LNCAP (cell line): ENCODE measurements around the gene NRF1.

Source experiments
- TF ChIP-seq, protein P1 (sequence below): fragments of 450-650 bp; IDR thresholded peaks from 2 replicates; pipeline ENCODE4 v1.5.1; 2017; ENCODE audit warnings: mild to moderate bottlenecking

NRF1 gene

DNA sequence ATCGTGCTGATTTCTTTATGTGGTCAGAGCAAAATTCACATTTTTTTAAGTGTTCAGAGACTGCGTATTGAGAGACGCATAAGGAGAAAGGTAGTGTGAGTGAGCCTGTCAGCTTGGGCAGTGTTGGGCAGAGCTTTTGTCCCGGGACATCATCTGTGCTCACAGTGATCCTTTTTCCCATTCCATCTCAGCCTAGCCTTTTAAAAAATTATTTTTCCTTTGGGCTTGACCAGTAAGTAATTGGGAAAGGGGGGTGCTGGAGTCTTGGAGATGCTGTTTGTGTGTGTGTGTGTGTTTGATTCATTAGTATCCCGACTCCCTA lies 1.5 kb downstream of the NRF1 start:
- TF ChIP-seq, protein P1, sequence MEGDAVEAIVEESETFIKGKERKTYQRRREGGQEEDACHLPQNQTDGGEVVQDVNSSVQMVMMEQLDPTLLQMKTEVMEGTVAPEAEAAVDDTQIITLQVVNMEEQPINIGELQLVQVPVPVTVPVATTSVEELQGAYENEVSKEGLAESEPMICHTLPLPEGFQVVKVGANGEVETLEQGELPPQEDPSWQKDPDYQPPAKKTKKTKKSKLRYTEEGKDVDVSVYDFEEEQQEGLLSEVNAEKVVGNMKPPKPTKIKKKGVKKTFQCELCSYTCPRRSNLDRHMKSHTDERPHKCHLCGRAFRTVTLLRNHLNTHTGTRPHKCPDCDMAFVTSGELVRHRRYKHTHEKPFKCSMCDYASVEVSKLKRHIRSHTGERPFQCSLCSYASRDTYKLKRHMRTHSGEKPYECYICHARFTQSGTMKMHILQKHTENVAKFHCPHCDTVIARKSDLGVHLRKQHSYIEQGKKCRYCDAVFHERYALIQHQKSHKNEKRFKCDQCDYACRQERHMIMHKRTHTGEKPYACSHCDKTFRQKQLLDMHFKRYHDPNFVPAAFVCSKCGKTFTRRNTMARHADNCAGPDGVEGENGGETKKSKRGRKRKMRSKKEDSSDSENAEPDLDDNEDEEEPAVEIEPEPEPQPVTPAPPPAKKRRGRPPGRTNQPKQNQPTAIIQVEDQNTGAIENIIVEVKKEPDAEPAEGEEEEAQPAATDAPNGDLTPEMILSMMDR, result no peak

DNA sequence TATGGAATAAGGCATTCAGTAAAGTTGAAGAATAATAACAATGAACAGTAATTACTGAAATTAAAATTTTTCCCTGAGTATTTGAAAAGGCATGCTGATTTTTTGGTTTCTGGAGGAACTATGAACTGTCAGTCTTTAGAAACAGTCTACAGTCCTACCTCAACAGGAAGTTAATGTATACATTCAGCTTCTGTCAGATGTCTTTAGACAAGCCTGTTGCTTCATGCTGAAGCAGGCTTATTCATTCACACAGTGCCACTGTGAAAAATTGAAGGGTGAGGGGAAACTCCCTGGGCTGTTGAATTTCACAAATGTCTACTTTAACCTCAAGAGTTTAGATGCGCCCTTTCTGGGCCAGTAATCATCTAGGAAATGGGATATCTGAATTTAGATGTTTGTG lies 3.5 kb downstream of the NRF1 start:
- TF ChIP-seq, protein P1, result no peak

DNA sequence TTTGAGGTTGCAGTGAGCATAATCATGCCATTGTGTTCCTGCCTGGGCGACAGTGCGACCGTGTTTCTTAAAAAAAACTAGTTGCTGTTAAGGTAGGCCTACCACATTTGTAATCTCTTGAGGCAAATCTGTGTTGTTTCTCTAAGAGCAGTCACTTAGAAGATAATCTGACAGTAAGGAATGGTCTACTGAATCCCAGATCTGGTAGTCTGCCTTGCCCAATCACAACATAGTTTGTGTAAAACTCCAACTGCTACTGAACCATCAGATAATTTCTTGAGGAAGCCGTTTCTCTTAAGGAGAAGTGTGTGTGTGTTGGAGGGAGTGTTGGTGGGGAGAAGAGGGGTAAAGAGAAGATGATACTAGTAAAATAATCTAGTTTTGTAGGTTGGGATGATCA lies 5.0 kb downstream of the NRF1 start:
- TF ChIP-seq, protein P1, result no peak

DNA sequence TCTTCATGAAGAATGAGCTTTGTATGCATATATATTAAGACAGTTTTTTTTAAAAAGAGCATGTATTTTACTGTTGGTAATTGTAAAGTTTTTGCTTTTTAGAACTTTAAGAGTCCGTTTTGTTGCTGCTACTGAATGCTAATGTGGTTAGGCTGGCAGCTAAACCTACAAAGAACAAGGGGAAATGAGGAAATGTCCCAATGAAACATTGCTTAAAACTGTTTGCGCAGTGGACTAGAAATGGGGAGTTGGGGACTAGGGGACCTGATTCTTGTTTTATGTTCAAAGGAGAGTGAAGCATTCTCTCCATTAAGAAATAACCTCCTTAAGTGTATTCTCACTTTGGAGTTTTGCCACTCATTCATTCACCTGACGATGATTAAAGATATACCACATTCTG lies 5.7 kb downstream of the NRF1 start:
- TF ChIP-seq, protein P1, result no peak

DNA sequence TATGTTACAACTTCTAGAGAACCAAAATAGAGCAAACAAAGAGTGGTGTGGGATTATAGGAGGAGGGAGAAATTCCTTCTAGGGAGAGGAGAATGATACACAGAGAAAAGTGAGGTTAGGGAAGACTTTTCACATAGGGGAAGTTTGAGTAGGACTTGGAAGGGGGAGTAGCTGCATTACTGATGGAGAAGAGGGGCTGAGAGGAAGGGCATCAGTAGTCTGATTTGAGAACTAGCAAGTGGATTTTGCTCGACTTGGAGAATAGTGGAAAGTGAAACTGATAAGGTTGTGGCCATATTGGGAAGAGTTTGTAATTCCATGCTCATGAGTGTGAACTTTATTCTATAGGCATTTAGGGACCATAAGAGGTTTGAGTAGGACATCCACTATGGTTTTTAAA lies 6.1 kb downstream of the NRF1 start:
- TF ChIP-seq, protein P1, result no peak

DNA sequence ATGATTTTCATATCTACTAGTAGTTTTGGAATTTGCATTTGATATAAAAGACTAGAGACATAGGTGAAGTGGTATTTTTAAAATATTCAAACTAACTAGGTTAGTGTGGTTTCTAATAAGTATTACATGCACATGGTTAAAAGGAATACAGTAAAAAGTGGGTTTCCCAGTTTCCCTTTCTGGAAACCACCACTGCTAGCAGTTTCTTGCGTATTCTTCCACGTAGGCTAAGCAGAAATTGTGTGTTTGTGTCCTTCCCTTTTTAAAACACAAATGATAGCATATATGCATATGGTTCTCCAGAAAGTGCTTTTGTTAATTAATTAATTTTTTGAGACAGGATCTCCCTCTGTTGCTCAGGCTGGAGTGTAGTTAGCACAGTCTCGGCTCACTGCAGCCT lies 15.4 kb downstream of the NRF1 start:
- TF ChIP-seq, protein P1, result no peak

DNA sequence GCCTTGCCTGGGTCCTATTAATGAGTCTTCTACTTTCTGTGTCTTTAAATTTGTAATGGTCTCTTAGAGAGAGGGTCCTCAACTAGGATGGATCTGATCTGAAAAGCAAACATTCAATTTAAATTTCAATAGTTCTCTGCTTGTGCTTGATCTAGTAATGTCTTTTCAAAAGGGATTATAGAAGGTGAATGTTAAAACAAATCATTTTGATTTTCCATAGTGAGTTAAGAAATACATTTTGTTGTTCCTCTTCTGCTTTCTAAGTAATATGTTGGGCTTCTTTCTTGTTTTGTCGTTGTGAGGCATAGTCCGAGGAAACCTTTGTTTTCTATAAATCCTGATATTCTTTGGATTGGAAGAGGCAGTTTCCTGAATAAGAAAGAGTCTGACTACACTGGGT lies 18.8 kb downstream of the NRF1 start:
- TF ChIP-seq, protein P1, result no peak

DNA sequence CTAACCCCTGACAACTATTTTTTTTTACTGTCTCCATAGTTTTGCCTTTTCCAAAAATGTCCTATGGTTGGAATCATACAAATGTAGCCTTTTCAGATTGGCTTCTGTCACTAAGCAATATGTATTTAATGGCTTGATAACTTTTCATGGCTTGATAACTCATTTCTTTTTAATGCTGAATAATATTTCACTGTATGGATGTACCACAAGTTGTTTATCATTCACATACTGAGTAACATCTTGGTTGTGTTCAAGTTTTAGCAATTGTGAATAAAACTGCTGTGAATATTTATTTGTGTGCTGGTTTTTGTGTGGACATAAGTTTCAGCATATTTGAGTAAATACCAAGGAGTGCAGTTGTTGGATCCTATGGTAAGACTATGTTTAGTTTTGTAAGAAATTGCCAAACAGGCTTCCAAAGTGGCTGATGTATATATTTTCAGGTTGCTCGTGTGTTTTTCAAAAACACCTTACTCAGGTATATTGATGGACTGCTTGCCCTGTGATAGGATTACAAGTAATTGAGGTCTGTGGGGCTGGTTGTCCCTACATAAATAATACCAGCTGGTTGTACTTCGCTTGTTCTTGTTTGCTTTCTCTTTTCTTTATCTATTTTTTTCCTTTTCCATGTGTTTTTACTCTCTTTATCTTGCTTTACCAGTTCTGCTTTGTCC lies 23.0 kb downstream of the NRF1 start:
- TF ChIP-seq, protein P1, result no peak
